Stimulated activated CD8-positive, alpha-beta memory T cell treated with anti-CD3 and anti-CD28 coated beads, Interleukin-4, amount 100 ng/mL, for 4 hours (primary cell): Measurements from ENCODE around the gene KIF12.
"Not testable (repeated sequence)": the region's sequence is repeated elsewhere in the genome, so short reads cannot be mapped to it uniquely, and the experiment has no call there.

Experiments
- DNase-seq, 2 donors: peaks; one replicate each; pipeline ENCODE4 v3.0.0-alpha.2; 2020; ENCODE audit warnings: low read depth in 2 of 2, low spot score in 1 of 2

KIF12 gene

GRCh38 chr9:114049441-114050225 lies 49.5 kb downstream of the KIF12 start:
- DNase-seq, result no peak

GRCh38 chr9:114048533-114049415 lies 50.3 kb downstream of the KIF12 start:
- DNase-seq, result no peak

GRCh38 chr9:114047717-114048116 lies 51.4 kb downstream of the KIF12 start:
- DNase-seq, result no peak

GRCh38 chr9:114046875-114047274 lies 52.2 kb downstream of the KIF12 start:
- no peak for DNase-seq

- DNase-seq, result no peak
Observed at GRCh38 chr9:114046237-114046755, 52.8 kb downstream of the KIF12 start.

- not testable (repeated sequence) for DNase-seq
Observed at GRCh38 chr9:114043660-114044059, 55.4 kb downstream of the KIF12 start.
